DOHH2 (cell line): ENCODE results near the gene MRTFA.
"Not testable (repeated sequence)": the region's sequence is repeated elsewhere in the genome, so short reads cannot be mapped to it uniquely, and the experiment has no call there.

ENCODE experiments used
- EZH2phosphoT487 ChIP-seq: fragments of 200-600 bp; sonication (generic); IDR thresholded peaks from 2 replicates; pipeline ENCODE4 v1.6.1; 2017; ENCODE audit warnings: borderline replicate concordance, mild to moderate bottlenecking, antibody characterized with exemption, low read length, moderate library complexity, mixed read lengths
- TF ChIP-seq, protein P1 (sequence below): fragments of 200-600 bp; sonication (generic); IDR thresholded peaks from one replicate; pipeline ENCODE4 v1.5.1; 2014; ENCODE audit warnings: antibody characterized with exemption, mild to moderate bottlenecking, low read depth, low read length; ENCODE audit not compliant: poor library complexity, severe bottlenecking

DNA sequence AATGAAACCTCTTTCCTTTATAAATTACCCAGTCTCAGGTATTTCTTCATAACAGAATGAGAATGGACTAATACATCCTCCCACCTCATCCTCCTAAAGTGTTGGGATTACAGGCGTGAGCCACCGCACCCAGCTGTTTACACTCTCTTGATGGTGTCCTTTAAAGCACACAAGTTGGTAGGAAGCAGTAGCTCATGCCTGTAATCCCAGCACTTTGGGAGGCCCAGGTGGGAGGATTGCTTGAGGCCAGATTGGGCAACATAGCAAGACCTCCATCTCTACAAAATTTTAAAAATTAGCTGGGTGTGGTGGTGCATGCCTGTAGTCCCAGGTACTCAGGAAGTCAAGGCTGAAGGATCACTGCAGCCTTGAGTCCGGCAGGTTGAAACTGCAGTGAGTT, 19.4 kb upstream of the MRTFA start:
- TF ChIP-seq, protein P1, sequence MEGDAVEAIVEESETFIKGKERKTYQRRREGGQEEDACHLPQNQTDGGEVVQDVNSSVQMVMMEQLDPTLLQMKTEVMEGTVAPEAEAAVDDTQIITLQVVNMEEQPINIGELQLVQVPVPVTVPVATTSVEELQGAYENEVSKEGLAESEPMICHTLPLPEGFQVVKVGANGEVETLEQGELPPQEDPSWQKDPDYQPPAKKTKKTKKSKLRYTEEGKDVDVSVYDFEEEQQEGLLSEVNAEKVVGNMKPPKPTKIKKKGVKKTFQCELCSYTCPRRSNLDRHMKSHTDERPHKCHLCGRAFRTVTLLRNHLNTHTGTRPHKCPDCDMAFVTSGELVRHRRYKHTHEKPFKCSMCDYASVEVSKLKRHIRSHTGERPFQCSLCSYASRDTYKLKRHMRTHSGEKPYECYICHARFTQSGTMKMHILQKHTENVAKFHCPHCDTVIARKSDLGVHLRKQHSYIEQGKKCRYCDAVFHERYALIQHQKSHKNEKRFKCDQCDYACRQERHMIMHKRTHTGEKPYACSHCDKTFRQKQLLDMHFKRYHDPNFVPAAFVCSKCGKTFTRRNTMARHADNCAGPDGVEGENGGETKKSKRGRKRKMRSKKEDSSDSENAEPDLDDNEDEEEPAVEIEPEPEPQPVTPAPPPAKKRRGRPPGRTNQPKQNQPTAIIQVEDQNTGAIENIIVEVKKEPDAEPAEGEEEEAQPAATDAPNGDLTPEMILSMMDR: not testable (repeated sequence)
- TF ChIP-seq EZH2phosphoT487: not testable (repeated sequence)
